Natural killer cell (primary cell): Measurements from ENCODE around the gene SATB2. TPM values are rescaled to one million over a fixed set of nuclear protein-coding genes. Genes with fewer than 3 reads are reported as not detected.

Source experiments
- ATAC-seq, 3 donors: fragments of 150-1000 bp in 2 of 3; fragments of 200-7000 bp in 1 of 3; cut with Tn5 transposase; 1 replicate in 1 of 3; 2 replicates in 2 of 3; pipeline ENCODE4 v1.10.0; 2021; ENCODE audit warnings: mild to moderate bottlenecking in 2 of 3, moderate library complexity in 2 of 3
- DNase-seq, 2 donors: peaks; one replicate each; pipeline versions ENCODE4 v3.0.0 to v3.0.0-alpha.2; 2013 to 2021; ENCODE audit warnings: mixed read lengths in 1 of 2
- H3K27ac ChIP-seq: one replicate; pipeline ENCODE4 v1.5.1; 2013; ENCODE audit warnings: mild to moderate bottlenecking, low read length
- H3K27me3 ChIP-seq: one replicate; pipeline ENCODE4 v1.6.1; 2013; ENCODE audit warnings: low read length; ENCODE audit not compliant: control insufficient read depth, insufficient read depth
- H3K36me3 ChIP-seq: one replicate; pipeline ENCODE4 v1.6.1; 2013; ENCODE audit warnings: low read length; ENCODE audit not compliant: control insufficient read depth, insufficient read depth
- H3K4me1 ChIP-seq: one replicate; pipeline ENCODE4 v1.6.1; 2013; ENCODE audit warnings: low read length; ENCODE audit not compliant: control insufficient read depth, insufficient read depth
- H3K4me3 ChIP-seq: one replicate; pipeline ENCODE4 v1.5.1; 2013; ENCODE audit warnings: low read length
- H3K9me3 ChIP-seq: one replicate; pipeline ENCODE4 v1.6.1; 2013; ENCODE audit warnings: low read length; ENCODE audit not compliant: control insufficient read depth, insufficient read depth
- H3K27ac Mint-ChIP-seq, 2 donors: one replicate each; pipeline ENCODE4 v1.8.0; 2022; ENCODE audit warnings: mild to moderate bottlenecking in 2 of 2, mixed read lengths in 2 of 2, moderate library complexity in 1 of 2
- H3K27me3 Mint-ChIP-seq, 2 donors: one replicate each; pipeline ENCODE4 v1.8.0; 2022; ENCODE audit warnings: low read depth in 2 of 2, mixed read lengths in 2 of 2
- H3K36me3 Mint-ChIP-seq: one replicate; pipeline ENCODE4 v1.8.0; 2022; ENCODE audit warnings: mixed read lengths
- H3K4me1 Mint-ChIP-seq, 2 donors: one replicate each; pipeline ENCODE4 v1.8.0; 2022; ENCODE audit warnings: mixed read lengths in 2 of 2
- H3K4me3 Mint-ChIP-seq: one replicate; pipeline ENCODE4 v1.8.0; 2022; ENCODE audit warnings: mild to moderate bottlenecking, moderate library complexity, mixed read lengths
- H3K9me3 Mint-ChIP-seq, 2 donors: one replicate each; pipeline ENCODE4 v1.8.0; 2022; ENCODE audit warnings: mixed read lengths in 2 of 2
- WGBS: methylation state at CpG from one replicate; pipeline ENCODE4 v1.1.7; 2013; ENCODE audit warnings: missing lambda C conversion rate; ENCODE audit not compliant: insufficient coverage; 5-methylcytosine and 5-hydroxymethylcytosine counted together
- intact Hi-C: fragments of 100-400 bp; cut with micrococcal nuclease; formaldehyde crosslinking; loops from one replicate; pipeline ENCODE4 v1.14.2; 2022
- total RNA-seq, 4 donors: library from RNA; stranded (reverse); fragments of 120-200 nt in 1 of 4; gene quantifications; one replicate each; pipeline versions ENCODE4 v1.2.3 to v1.2.4, GENCODE V29; 2013 to 2022
- TF ChIP-seq, protein P1 (sequence below): fragments of 200-600 bp; IDR thresholded peaks from one replicate; pipeline ENCODE4 v1.8.0; 2022; ENCODE audit warnings: antibody characterized with exemption

SATB2 gene
- total RNA-seq, 3 donors from 2014 or later (not counting 1 experiment from before 2014, with no cell fraction given) = 0.73 to 2.8 (median 0.79) TPM

- no peaks in the 10 kb centered on the region for H3K4me1 Mint-ChIP-seq
- DNase-seq (no peak), ATAC-seq (no peak)
- intact Hi-C loops = no loop called here
- Histone ChIP-seq H3K27me3 (no peaks in the 10 kb centered on the region), H3K27ac (no peak overlapping the region), H3K4me1 (no peaks in the 10 kb centered on the region), H3K36me3 (no peaks in the 10 kb centered on the region), H3K9me3 (no peaks in the 10 kb centered on the region), H3K4me3 (no peak overlapping the region)
- TF ChIP-seq, protein P1, sequence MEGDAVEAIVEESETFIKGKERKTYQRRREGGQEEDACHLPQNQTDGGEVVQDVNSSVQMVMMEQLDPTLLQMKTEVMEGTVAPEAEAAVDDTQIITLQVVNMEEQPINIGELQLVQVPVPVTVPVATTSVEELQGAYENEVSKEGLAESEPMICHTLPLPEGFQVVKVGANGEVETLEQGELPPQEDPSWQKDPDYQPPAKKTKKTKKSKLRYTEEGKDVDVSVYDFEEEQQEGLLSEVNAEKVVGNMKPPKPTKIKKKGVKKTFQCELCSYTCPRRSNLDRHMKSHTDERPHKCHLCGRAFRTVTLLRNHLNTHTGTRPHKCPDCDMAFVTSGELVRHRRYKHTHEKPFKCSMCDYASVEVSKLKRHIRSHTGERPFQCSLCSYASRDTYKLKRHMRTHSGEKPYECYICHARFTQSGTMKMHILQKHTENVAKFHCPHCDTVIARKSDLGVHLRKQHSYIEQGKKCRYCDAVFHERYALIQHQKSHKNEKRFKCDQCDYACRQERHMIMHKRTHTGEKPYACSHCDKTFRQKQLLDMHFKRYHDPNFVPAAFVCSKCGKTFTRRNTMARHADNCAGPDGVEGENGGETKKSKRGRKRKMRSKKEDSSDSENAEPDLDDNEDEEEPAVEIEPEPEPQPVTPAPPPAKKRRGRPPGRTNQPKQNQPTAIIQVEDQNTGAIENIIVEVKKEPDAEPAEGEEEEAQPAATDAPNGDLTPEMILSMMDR = no peak
- 91% methylated on average over 6 of the region's 7 CpGs for WGBS
- H3K27ac Mint-ChIP-seq = no peak overlapping the region
- no peak overlapping the region for H3K4me3 Mint-ChIP-seq
- H3K36me3 Mint-ChIP-seq = no peaks in the 10 kb centered on the region
- H3K27me3 Mint-ChIP-seq = no peaks in the 10 kb centered on the region
- H3K9me3 Mint-ChIP-seq = peaks cover 0 to 9% of the 10 kb centered on the region in 2 donors
Measured at GRCh38 chr2:199310771-199311585, 146.8 kb downstream of the SATB2 start.

DNA sequence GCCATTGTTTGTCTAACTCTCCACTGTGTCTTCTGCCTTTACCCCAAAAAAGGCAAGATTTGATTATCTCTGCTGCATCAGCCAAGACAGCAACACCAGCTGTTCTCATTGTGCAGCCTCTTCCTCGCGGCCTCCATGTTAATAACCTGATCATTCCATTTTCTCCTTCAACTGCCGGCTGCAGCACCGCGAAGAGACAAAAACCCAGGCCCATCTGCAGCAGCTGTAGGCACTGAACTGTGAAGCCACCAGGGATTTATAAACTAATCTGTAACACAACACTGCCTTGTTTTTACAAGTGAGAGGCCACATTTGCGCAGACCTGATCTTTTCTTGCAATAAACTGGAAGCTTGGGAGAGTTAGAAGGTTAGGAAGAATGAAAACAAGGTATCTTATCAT lies 147.8 kb downstream of the SATB2 start:
- Histone ChIP-seq H3K36me3 (no peaks in the 10 kb centered on the region), H3K27ac (no peak overlapping the region), H3K4me3 (no peak overlapping the region), H3K4me1 (no peaks in the 10 kb centered on the region), H3K27me3 (no peaks in the 10 kb centered on the region), H3K9me3 (no peaks in the 10 kb centered on the region)
- no peak overlapping the region for H3K27ac Mint-ChIP-seq
- H3K36me3 Mint-ChIP-seq = no peaks in the 10 kb centered on the region
- peaks cover 0 to 7% of the 10 kb centered on the region in 2 donors for H3K9me3 Mint-ChIP-seq
- WGBS = 87% methylated on average over 5 of the region's 6 CpGs
- DNase-seq = no peak
- H3K27me3 Mint-ChIP-seq = no peaks in the 10 kb centered on the region
- intact Hi-C loops = no loop called here
- H3K4me1 Mint-ChIP-seq = no peaks in the 10 kb centered on the region
- TF ChIP-seq, protein P1 = no peak
- ATAC-seq = no peak
- no peak overlapping the region for H3K4me3 Mint-ChIP-seq

- Histone ChIP-seq H3K9me3 (no peaks in the 10 kb centered on the region), H3K36me3 (no peaks in the 10 kb centered on the region), H3K27me3 (no peaks in the 10 kb centered on the region), H3K4me1 (no peaks in the 10 kb centered on the region), H3K4me3 (no peak overlapping the region), H3K27ac (no peak overlapping the region)
- ATAC-seq (no peak), DNase-seq (no peak)
- TF ChIP-seq, protein P1 = no peak
- Mint-ChIP-seq H3K4me1 (no peaks in the 10 kb centered on the region), H3K4me3 (no peak overlapping the region), H3K27ac (no peak overlapping the region), H3K36me3 (no peaks in the 10 kb centered on the region), H3K27me3 (no peaks in the 10 kb centered on the region), H3K9me3 (peaks cover 0 to 7% of the 10 kb centered on the region in 2 donors)
- intact Hi-C loops = no loop called here
- 87% methylated on average over 3 of the region's 4 CpGs for WGBS
Measured at GRCh38 chr2:199309411-199309810, 148.3 kb downstream of the SATB2 start.

DNA sequence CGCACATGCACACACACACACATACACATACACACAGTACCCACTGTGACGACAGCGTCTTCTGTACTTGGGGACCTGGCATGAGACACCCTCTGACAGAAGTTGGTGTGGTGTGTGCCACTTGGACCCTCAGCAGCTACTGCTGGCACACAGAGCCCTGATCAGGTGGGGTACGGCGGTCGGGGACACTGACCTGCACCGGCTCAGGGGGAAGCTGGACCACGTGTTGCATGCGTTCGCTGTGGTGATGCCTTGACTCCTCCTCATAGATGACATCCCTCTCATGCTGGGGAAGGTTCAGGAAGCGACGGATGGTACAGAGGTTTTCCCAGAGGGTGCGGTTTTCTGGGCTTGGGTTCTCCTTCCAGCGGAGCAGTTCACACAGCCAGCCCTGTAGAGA lies 149.2 kb downstream of the SATB2 start:
- Histone ChIP-seq H3K4me3 (no peak overlapping the region), H3K4me1 (no peaks in the 10 kb centered on the region), H3K9me3 (no peaks in the 10 kb centered on the region), H3K27me3 (no peaks in the 10 kb centered on the region), H3K27ac (no peak overlapping the region), H3K36me3 (no peaks in the 10 kb centered on the region)
- intact Hi-C loops = no loop called here
- no peak overlapping the region for H3K27ac Mint-ChIP-seq
- H3K9me3 Mint-ChIP-seq = peaks cover 0 to 7% of the 10 kb centered on the region in 2 donors
- TF ChIP-seq, protein P1 = no peak
- H3K4me3 Mint-ChIP-seq = no peak overlapping the region
- ATAC-seq (no peak), DNase-seq (no peak)
- 96% methylated on average over 14 of the region's 14 CpGs for WGBS
- no peaks in the 10 kb centered on the region for H3K36me3 Mint-ChIP-seq
- no peaks in the 10 kb centered on the region for H3K4me1 Mint-ChIP-seq
- no peaks in the 10 kb centered on the region for H3K27me3 Mint-ChIP-seq
